Colonic mucosa (tissue), 4 donors: ENCODE data around the gene CDCP1. TPM values are rescaled to one million over a fixed set of nuclear protein-coding genes. Genes with fewer than 3 reads are reported as not detected.

Source experiments
- DNase-seq: peaks from one replicate; pipeline ENCODE4 v3.0.0-alpha.2; 2020
- H3K27ac ChIP-seq: fragments of 200-600 bp; one replicate; pipeline ENCODE4 v1.8.0; 2021
- H3K27me3 ChIP-seq: fragments of 200-600 bp; one replicate; pipeline ENCODE4 v1.8.0; 2021
- H3K36me3 ChIP-seq: fragments of 200-600 bp; one replicate; pipeline ENCODE4 v1.8.0; 2021
- H3K4me1 ChIP-seq: fragments of 200-600 bp; one replicate; pipeline ENCODE4 v1.8.0; 2021; ENCODE audit warnings: mild to moderate bottlenecking
- H3K4me3 ChIP-seq: fragments of 200-600 bp; one replicate; pipeline ENCODE4 v1.8.0; 2021
- H3K9ac ChIP-seq, 2 donors: one replicate each; pipeline ENCODE4 v1.7.0; 2013; ENCODE audit warnings: control low read depth in 2 of 2, low read depth in 2 of 2, low read length in 2 of 2
- H3K9me3 ChIP-seq: fragments of 200-600 bp; one replicate; pipeline ENCODE4 v1.8.0; 2021
- CTCF ChIP-seq: fragments of 200-600 bp; IDR thresholded peaks from one replicate; pipeline ENCODE4 v1.8.0; 2022; ENCODE audit warnings: antibody characterized with exemption, mild to moderate bottlenecking
- intact Hi-C: fragments of 100-400 bp; cut with DNase I; formaldehyde crosslinking; loops from one replicate; pipeline ENCODE4 v1.14.1; 2022
- total RNA-seq, 2 donors: library from RNA; stranded (reverse); fragmentation: NEBNext Ultra II Directional in 1 of 2; extraction: Animal tissue kit (Norgen Biotek cat#: 25700) in 1 of 2; gene quantifications; one replicate each; pipeline ENCODE4 v1.2.1, GENCODE V29; 2021
- donor health status: healthy.
- donor health status: DM: no; HTN: no; CAD: no.
- donor health status: DM: no; HTN: no; CAD: no.

Gene CDCP1
- total RNA-seq, 2 donors from 2014 or later = 84.5 to 107 TPM

DNA sequence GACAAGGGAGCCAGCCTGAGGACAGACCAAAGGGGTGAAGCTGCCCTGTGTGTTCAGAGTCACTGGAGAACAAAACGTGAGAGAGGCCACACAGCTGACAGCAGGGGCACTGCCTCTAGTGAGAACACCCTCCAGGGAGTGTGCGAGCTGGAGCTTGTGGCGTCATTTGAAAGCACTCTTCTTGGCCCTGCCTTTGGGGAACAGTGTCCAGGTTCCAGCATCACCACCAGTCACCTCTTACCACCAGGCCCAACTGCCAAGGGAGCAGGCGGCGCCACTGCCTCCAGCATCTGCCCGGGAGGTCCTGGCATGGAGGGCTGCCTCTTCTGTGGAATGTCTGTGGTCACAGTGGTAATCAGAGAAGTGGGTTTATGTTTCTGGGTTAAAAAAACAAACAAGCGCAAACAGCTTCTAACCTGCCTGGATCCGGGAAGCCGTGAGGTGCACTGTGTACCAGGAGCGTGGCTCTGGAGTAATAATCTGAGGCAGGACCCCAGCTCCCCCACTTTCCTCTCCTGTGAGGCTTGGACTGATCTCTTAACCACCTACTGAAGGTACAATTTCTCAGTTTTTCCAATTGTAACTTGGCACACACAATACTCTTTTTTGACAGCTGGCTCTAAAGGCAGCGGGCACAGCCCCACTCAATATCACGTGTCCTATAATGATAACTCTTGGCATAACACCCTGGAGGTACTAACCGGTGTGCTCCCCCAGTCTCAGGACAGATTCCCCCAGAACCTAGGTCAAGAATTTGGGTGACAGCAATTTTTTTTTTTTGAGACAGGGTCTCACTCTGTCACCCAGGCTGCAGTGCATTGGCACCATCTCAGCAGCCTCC is 32.2 kb upstream of the CDCP1 start:
- H3K36me3 ChIP-seq = no peaks in the 10 kb centered on the region
- no peak for TF ChIP-seq CTCF
- H3K27ac ChIP-seq = no peak overlapping the region
- H3K4me3 ChIP-seq = no peak overlapping the region
- no peaks in the 10 kb centered on the region for H3K4me1 ChIP-seq
- no peaks in the 10 kb centered on the region for H3K9me3 ChIP-seq
- no peaks in the 10 kb centered on the region for H3K27me3 ChIP-seq
- intact Hi-C loops = no loop called here
- DNase-seq = no peak
- H3K9ac ChIP-seq = peak overlapping the region in 1 of 2 donors; percentile 51

GRCh38 chr3:45176912-45177311 is 30.7 kb upstream of the CDCP1 start:
- Histone ChIP-seq H3K4me1 (no peaks in the 10 kb centered on the region), H3K9ac (no peak overlapping the region), H3K36me3 (no peaks in the 10 kb centered on the region), H3K27ac (no peak overlapping the region), H3K4me3 (no peak overlapping the region), H3K27me3 (no peaks in the 10 kb centered on the region), H3K9me3 (no peaks in the 10 kb centered on the region)
- no peak for TF ChIP-seq CTCF
- intact Hi-C loops = no loop called here
- no peak for DNase-seq

- Histone ChIP-seq H3K4me3 (no peak overlapping the region), H3K27me3 (no peaks in the 10 kb centered on the region), H3K9me3 (no peaks in the 10 kb centered on the region), H3K4me1 (no peaks in the 10 kb centered on the region), H3K36me3 (no peaks in the 10 kb centered on the region), H3K27ac (no peak overlapping the region), H3K9ac (no peak overlapping the region)
- no peak for TF ChIP-seq CTCF
- intact Hi-C loops = no loop called here
- no peak for DNase-seq
Observed at GRCh38 chr3:45174234-45174633, 28.1 kb upstream of the CDCP1 start.

- Histone ChIP-seq H3K27me3 (no peaks in the 10 kb centered on the region), H3K9me3 (no peaks in the 10 kb centered on the region), H3K4me3 (no peak overlapping the region), H3K9ac (no peak overlapping the region), H3K36me3 (no peaks in the 10 kb centered on the region), H3K4me1 (no peaks in the 10 kb centered on the region), H3K27ac (no peak overlapping the region)
- DNase-seq = no peak
- intact Hi-C loops = no loop called here
- no peak for TF ChIP-seq CTCF
Observed at GRCh38 chr3:45173776-45174175, 27.6 kb upstream of the CDCP1 start.

DNA sequence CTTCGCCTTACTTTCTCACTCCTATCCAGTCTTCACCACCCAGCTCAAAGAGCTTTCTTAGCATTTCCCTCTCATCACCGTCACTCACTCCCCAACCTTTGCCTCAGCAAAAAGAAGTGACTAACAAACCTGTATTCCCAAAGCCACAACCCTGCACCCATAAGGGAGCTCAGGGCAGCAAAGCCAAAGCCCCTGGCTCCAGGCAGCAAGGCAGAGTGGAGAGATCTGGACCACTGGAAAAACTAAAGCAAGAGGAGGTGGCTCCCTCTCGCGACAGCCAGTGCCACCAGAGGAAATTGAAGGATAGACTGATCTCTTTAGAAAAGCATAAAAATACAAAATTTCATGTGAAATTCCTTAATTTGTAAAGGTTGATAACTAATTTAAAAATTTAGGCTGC is 25.1 kb upstream of the CDCP1 start:
- no peak for DNase-seq
- no peak for TF ChIP-seq CTCF
- Histone ChIP-seq H3K27me3 (no peaks in the 10 kb centered on the region), H3K4me3 (no peak overlapping the region), H3K36me3 (no peaks in the 10 kb centered on the region), H3K9me3 (no peaks in the 10 kb centered on the region), H3K4me1 (peaks cover 9% of the 10 kb centered on the region), H3K9ac (no peak overlapping the region), H3K27ac (no peak overlapping the region)
- intact Hi-C loops = no loop called here
